Keratinocyte (primary cell): ENCODE data around the gene AMACR. TPM values are rescaled to one million over a fixed set of nuclear protein-coding genes. Genes with fewer than 3 reads are reported as not detected.
"Not testable (repeated sequence)": the region's sequence is repeated elsewhere in the genome, so short reads cannot be mapped to it uniquely, and the experiment has no call there.

ENCODE experiments used
- DNase-seq: peaks from one replicate; pipeline ENCODE4 v3.0.0-alpha.2; 2011; ENCODE audit warnings: low read depth, missing footprints, low spot score
- FAIRE-seq: peaks from 2 replicates; lab custom pipeline; 2011; peaks lifted over from hg19 to GRCh38; lab: Jason Lieb, UNC
- H2AFZ ChIP-seq: 2 replicates; pipeline ENCODE4 v1.6.0; 2012; ENCODE audit warnings: low read length, control low read depth, inconsistent platforms; ENCODE audit not compliant: control insufficient read depth
- H3K27ac ChIP-seq: 2 replicates; pipeline ENCODE4 v1.5.1; 2011; ENCODE audit warnings: low read length; ENCODE audit not compliant: control insufficient read depth, insufficient read depth
- H3K27me3 ChIP-seq: 3 replicates; pipeline ENCODE4 v1.6.0; 2011; ENCODE audit warnings: low read length; ENCODE audit not compliant: control insufficient read depth, insufficient read depth; ENCODE audit errors: extremely low read depth
- H3K36me3 ChIP-seq, 2 experiments: 2 replicates in 1 of 2; 3 replicates in 1 of 2; pipeline ENCODE4 v1.5.1; 2011; ENCODE audit warnings: low read length in 2 of 2, mild to moderate bottlenecking in 1 of 2; ENCODE audit not compliant: control insufficient read depth in 2 of 2, insufficient read depth in 2 of 2; ENCODE audit errors: extremely low read depth in 1 of 2
- H3K4me1 ChIP-seq: 3 replicates; pipeline ENCODE4 v1.5.1; 2011; ENCODE audit warnings: low read length; ENCODE audit not compliant: control insufficient read depth, insufficient read depth; ENCODE audit errors: extremely low read depth
- H3K4me2 ChIP-seq: 3 replicates; pipeline ENCODE4 v1.6.0; 2011; ENCODE audit warnings: low read depth, low read length; ENCODE audit not compliant: control insufficient read depth, insufficient read depth; ENCODE audit errors: extremely low read depth
- H3K4me3 ChIP-seq, 3 experiments: fragments of 200-600 bp in 1 of 3; sonication (generic) in 1 of 3; 2 replicates in 2 of 3; 3 replicates in 1 of 3; pipeline ENCODE4 v1.5.1; 2011 to 2016; ENCODE audit warnings: low read length in 3 of 3, mild to moderate bottlenecking in 3 of 3, control low read depth in 2 of 3, inconsistent platforms in 1 of 3, low read depth in 1 of 3, mixed read lengths in 1 of 3, mixed run types in 1 of 3, moderate library complexity in 1 of 3; ENCODE audit not compliant: control insufficient read depth in 2 of 3, insufficient read depth in 2 of 3; ENCODE audit errors: extremely low read depth in 1 of 3
- H3K79me2 ChIP-seq: 2 replicates; pipeline ENCODE4 v1.6.0; 2012; ENCODE audit warnings: low read length; ENCODE audit not compliant: control insufficient read depth, insufficient read depth
- H3K9ac ChIP-seq: 3 replicates; pipeline ENCODE4 v1.6.0; 2011; ENCODE audit warnings: low read length; ENCODE audit not compliant: control insufficient read depth, insufficient read depth; ENCODE audit errors: extremely low read depth
- H3K9me1 ChIP-seq: 3 replicates; pipeline ENCODE4 v1.6.0; 2011; ENCODE audit warnings: low read length; ENCODE audit not compliant: control insufficient read depth, insufficient read depth; ENCODE audit errors: extremely low read depth
- H3K9me3 ChIP-seq: 2 replicates; pipeline ENCODE4 v1.5.1; 2012; ENCODE audit warnings: low read depth, low read length; ENCODE audit not compliant: control insufficient read depth
- H4K20me1 ChIP-seq: 3 replicates; pipeline ENCODE4 v1.6.0; 2011; ENCODE audit warnings: low read length; ENCODE audit not compliant: control insufficient read depth, insufficient read depth; ENCODE audit errors: extremely low read depth
- EZH2 ChIP-seq: IDR thresholded peaks from one replicate; pipeline ENCODE4 v1.6.1; 2012; ENCODE audit warnings: inconsistent platforms, mild to moderate bottlenecking, low read length, moderate library complexity
- dilution Hi-C: fragments of 300-500 bp; cut with MboI; formaldehyde crosslinking; loops from one replicate; pipeline ENCODE4 v1.7.0; 2020; ENCODE audit warnings: low sequenced_read_pairs; ENCODE audit not compliant: extremely low pct_ligation_motif_present
- polyA plus RNA-seq, 5 experiments: library from polyadenylated mRNA; depleted of rRNA in 3 of 5; stranded (reverse) in 3 of 5; stranded (forward) in 1 of 5; unstranded in 1 of 5; fragments of >200 nt; gene quantifications; 1 replicate in 1 of 5; 2 replicates in 3 of 5; 3 replicates in 1 of 5; pipeline versions ENCODE4 v1.2.1 to v1.2.3, GENCODE V29; 2011 to 2012; ENCODE audit warnings: missing spikeins in 2 of 5, low read depth in 1 of 5, low replicate concordance in 1 of 5
- TF ChIP-seq, protein P1 (sequence below), 3 experiments: IDR thresholded peaks in 1 of 3; conservative IDR thresholded peaks in 1 of 3; optimal IDR thresholded peaks in 1 of 3; 2 replicates in 2 of 3; 3 replicates in 1 of 3; pipeline versions ENCODE3 to v1.5.1; 2011; ENCODE audit warnings: low read length in 3 of 3, mild to moderate bottlenecking in 3 of 3, moderate library complexity in 2 of 3, control low read depth in 1 of 3, inconsistent platforms in 1 of 3; ENCODE audit not compliant: insufficient read depth in 2 of 3; ENCODE audit errors: extremely low read depth in 1 of 3

Gene AMACR
- polyA plus RNA-seq, 1 donor (not counting 4 experiments of a cell fraction or from before 2014, with no cell fraction given), result 20.3 TPM

DNA sequence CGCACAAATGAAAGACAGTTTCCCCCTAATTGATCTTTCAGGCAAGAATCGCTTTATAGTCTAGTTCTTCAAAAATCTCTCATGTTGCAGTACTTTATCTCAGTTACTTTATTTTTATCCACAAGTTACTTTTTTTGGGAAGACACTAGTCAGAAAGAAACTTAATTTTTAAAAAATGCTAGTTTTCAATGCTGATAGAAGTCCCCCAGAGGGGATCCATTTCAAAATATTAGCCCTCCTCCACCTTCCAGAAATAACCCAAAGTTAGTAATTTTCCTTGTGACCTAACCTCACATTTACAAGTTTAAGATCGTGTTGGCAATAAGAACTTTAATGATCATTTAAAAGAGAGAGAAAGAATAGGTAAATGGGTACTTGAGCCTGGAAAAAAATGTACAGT is 24.1 kb upstream of the AMACR start:
- TF ChIP-seq, protein P1, sequence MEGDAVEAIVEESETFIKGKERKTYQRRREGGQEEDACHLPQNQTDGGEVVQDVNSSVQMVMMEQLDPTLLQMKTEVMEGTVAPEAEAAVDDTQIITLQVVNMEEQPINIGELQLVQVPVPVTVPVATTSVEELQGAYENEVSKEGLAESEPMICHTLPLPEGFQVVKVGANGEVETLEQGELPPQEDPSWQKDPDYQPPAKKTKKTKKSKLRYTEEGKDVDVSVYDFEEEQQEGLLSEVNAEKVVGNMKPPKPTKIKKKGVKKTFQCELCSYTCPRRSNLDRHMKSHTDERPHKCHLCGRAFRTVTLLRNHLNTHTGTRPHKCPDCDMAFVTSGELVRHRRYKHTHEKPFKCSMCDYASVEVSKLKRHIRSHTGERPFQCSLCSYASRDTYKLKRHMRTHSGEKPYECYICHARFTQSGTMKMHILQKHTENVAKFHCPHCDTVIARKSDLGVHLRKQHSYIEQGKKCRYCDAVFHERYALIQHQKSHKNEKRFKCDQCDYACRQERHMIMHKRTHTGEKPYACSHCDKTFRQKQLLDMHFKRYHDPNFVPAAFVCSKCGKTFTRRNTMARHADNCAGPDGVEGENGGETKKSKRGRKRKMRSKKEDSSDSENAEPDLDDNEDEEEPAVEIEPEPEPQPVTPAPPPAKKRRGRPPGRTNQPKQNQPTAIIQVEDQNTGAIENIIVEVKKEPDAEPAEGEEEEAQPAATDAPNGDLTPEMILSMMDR (optimal IDR thresholded peaks at IDR 0.05 in 1 of 3, IDR thresholded peaks at IDR 0.05 in 1 of 3, conservative IDR thresholded peaks at IDR 0.05 in 1 of 3; ENCODE audit: extremely low read depth in 1 of 3, insufficient read depth in 2 of 3, low read length in 3 of 3), result no peak
- TF ChIP-seq EZH2, result no peak
- H3K9me1 ChIP-seq, result no peaks in the 10 kb centered on the region
- dilution Hi-C loops, result no loop called here
- no peaks in the 10 kb centered on the region for H3K36me3 ChIP-seq
- no peaks in the 10 kb centered on the region for H4K20me1 ChIP-seq
- DNase-seq, result no peak
- H3K4me2 ChIP-seq, result no peak overlapping the region
- no peaks in the 10 kb centered on the region for H3K9me3 ChIP-seq
- no peaks in the 10 kb centered on the region for H3K27me3 ChIP-seq
- no peaks in the 10 kb centered on the region for H3K79me2 ChIP-seq
- H3K4me3 ChIP-seq, result no peak overlapping the region
- H3K4me1 ChIP-seq, result no peaks in the 10 kb centered on the region
- no peak overlapping the region for H2AFZ ChIP-seq
- H3K9ac ChIP-seq, result no peak overlapping the region
- H3K27ac ChIP-seq, result no peak overlapping the region
- FAIRE-seq, result no peak

DNA sequence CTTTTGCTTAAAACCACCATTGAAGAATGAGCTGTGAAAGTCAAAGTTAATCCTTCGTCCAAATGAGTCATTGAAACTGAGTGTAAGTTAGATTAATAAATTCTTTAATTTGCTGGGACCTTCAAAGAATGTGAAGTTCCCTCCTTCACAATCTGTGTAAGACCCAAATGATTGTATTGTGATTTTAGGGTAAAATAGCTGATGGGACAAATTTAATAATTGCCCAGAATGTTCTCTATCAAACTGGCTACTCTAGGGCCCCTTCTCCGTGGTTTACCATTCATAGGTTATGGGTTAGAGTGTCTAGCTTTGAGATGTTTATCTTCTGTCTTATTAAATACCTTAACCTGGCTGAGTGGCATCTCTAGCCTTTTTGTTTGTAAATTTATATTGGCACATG is 23.3 kb upstream of the AMACR start:
- DNase-seq (no peak), FAIRE-seq (no peak)
- dilution Hi-C loops, result no loop called here
- Histone ChIP-seq H2AFZ (no peak overlapping the region), H3K27ac (no peak overlapping the region), H3K4me2 (no peak overlapping the region), H3K9me3 (no peaks in the 10 kb centered on the region), H3K27me3 (no peaks in the 10 kb centered on the region), H3K4me3 (no peak overlapping the region), H3K9me1 (no peaks in the 10 kb centered on the region), H3K9ac (no peak overlapping the region), H4K20me1 (no peaks in the 10 kb centered on the region), H3K36me3 (no peaks in the 10 kb centered on the region), H3K79me2 (no peaks in the 10 kb centered on the region), H3K4me1 (no peaks in the 10 kb centered on the region)
- TF ChIP-seq, protein P1 (optimal IDR thresholded peaks at IDR 0.05 in 1 of 3, IDR thresholded peaks at IDR 0.05 in 1 of 3, conservative IDR thresholded peaks at IDR 0.05 in 1 of 3; ENCODE audit: extremely low read depth in 1 of 3, insufficient read depth in 2 of 3, low read length in 3 of 3), result no peak
- no peak for TF ChIP-seq EZH2

DNA sequence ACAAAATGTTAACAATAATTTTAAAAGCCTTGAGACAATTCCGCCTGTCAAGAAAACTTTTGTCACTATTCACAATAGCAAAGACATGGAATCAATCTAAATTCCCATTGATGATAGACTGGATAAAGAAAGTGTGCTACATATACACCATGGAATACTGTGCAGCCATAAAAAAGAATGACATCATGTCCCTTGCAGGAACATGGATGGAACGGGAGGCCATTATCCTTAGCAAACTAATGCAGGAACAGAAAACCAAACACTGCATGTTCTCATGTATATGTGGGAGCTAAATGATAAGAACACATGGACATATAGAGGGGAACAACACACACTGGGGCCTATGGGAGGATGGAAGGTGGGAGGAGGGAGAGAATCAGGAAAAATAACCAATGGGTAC is 22.7 kb upstream of the AMACR start:
- H3K36me3 ChIP-seq, H3K9me1 ChIP-seq, H3K4me1 ChIP-seq, FAIRE-seq, DNase-seq, H3K9me3 ChIP-seq, H3K27me3 ChIP-seq, H4K20me1 ChIP-seq, H3K4me2 ChIP-seq, H3K27ac ChIP-seq, dilution Hi-C loops, H3K9ac ChIP-seq, H2AFZ ChIP-seq, H3K4me3 ChIP-seq, H3K79me2 ChIP-seq: not testable (repeated sequence)
